Activated T-cell treated with anti-CD3 and anti-CD28 coated beads for 1 hour (primary cell): Measurements from ENCODE around the gene SLC6A4.
"Not testable (repeated sequence)": the region's sequence is repeated elsewhere in the genome, so short reads cannot be mapped to it uniquely, and the experiment has no call there.

Source experiments
- DNase-seq: peaks from one replicate; pipeline ENCODE4 v3.0.0-alpha.2; 2020; ENCODE audit warnings: low read depth

The SLC6A4 gene

DNA sequence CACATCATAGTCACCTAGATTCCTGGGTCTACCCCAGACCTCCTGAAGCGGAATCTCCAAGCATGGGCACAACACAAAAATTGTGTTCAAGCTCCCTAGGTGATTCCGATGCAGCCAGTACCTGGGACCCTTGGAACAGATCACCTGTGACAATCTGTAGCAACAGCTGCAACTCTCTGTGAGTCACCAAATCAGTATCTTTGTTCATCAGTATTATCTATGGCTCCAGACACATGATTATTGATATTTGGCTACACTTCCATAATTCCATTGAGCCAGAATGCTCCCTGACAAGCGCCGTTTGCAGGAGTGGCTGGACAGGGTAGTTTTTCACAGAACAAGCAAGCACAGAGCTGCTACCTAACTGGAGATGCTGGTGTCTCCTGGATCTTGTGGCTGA is 16.2 kb downstream of the SLC6A4 start:
- no peak for DNase-seq

- DNase-seq, result no peak
Measured at GRCh38 chr17:30218799-30219198, 16.7 kb downstream of the SLC6A4 start.

DNA sequence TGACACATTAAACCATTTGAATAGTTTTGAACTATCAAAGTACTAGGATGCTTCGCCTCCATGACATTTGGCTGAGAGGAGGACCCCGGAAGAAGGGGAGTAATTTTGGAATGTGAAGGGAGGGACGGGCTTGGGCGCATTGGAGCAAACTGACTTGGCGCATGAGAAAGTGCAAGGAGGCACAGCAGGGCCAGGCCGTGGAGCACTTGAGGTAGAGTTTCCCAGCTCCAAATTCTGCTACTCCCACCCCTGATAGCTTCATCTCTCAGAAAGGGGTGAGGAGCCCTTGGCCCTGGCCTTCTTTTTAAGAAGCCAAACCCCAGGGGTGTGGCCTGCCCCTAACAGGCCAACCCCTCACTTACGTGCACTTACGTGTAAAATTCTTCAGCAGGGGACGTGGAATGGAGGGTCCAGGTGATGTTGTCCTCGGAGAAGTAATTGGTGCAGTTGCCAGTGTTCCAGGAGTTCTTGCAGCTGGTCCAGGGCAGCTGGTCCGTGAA is 17.7 kb downstream of the SLC6A4 start:
- no peak for DNase-seq

GRCh38 chr17:30217054-30217453 is 18.4 kb downstream of the SLC6A4 start:
- DNase-seq, result no peak

DNA sequence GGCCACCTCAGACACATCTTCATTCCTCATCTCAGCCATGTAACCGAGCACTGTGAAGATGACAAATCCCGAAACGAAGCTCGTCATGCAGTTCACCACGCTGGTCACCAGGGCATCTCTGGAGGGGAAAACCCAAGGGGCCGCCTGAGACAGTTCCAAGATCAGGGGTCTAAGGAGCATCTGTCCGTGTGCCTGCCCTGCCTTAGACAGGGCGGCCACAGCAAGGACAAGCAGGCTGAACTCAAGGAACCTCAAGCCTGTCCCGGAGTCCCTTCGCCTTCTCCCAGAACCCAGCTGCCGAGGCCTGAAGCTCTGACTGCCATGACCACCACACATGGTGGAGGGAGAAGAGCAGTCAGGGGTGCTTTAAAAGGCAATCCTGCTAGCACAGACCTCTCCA is 22.7 kb downstream of the SLC6A4 start:
- no peak for DNase-seq

- DNase-seq, result no peak
Measured at GRCh38 chr17:30211371-30211770, 24.1 kb downstream of the SLC6A4 start.

DNA sequence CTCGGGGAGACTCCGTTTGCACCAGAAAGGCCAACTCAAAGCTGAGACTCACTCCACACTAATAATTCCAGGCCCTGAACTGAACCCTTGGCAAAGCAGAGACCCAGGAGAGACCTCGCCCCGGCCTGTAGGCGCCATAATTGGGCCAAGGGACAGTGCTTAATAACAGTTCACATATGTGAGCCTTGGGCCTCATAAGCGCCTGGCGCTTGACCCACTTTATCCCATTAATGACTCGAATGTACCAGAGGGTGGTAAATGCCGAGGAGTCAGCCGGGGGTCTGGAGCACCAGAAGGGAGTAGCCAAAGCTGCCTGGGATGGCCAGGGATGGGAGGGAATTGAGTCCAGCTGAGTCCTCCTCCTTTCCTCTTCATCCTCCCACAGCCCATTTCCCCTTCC is 24.6 kb downstream of the SLC6A4 start:
- DNase-seq, result no peak

GRCh38 chr17:30210366-30210765 is 25.1 kb downstream of the SLC6A4 start:
- no peak for DNase-seq

GRCh38 chr17:30209930-30210329 is 25.6 kb downstream of the SLC6A4 start:
- DNase-seq, result no peak

DNA sequence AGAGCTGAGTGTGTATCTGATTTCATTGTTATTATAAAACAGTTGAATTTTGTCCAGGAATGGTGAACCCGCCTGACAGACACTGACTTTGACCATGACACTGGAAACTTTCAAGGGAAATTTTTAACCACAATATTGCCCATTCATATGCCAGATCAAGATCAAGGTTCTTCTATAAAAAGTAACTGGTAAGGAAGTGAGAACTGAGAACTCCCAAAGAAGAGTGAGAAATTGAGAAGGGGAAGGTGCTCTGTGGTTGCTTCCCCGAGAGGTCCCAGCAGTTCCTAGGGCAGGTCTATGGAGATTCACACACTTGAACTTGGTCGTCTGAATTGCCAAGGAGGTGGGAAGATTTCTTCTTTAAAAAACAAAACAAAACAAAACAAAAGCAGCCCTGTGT is 27.3 kb downstream of the SLC6A4 start:
- DNase-seq, result no peak

DNA sequence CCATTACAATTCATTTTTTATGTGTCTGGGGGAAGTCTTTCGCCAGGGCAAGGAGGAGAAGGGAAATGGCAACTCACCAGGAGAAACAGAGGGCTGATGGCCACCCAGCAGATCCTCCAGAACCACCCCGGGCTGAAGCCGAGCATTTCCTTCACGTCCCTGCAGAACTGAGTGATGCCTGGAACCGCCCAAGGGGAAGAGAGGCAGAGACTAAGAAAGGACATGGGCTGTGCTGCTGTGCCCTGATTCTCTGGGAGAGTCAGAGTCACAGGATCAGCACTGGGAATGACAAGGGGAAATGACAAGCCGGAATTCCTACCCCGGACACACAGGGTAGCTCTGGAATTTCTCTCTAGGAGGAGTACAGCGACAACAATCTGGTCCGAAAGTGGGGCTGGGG is 27.8 kb downstream of the SLC6A4 start:
- DNase-seq, result no peak

GRCh38 chr17:30203471-30203981 is 32.0 kb downstream of the SLC6A4 start:
- DNase-seq, result no peak

DNA sequence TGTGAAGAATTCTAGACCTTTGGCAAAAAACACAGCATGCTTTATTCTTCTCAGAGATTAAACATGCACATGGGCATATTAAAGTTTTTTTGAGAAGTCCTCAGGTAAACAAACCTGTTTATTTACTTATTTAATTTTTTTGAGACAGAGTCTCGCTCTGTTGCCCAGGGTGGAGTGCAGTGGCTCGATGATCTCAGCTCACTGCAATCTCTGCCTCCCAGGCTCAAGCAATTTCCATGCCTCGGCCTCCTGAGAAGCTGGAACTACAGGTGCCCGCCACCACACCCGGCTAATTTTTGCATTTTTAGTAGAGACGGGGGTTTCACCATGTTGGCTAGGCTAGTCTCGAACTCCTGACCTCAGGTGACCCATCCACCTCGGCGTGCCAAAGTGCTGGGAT is 34.8 kb downstream of the SLC6A4 start:
- DNase-seq, result not testable (repeated sequence)

- DNase-seq, result no peak
Measured at GRCh38 chr17:30200106-30200505, 35.4 kb downstream of the SLC6A4 start.

DNA sequence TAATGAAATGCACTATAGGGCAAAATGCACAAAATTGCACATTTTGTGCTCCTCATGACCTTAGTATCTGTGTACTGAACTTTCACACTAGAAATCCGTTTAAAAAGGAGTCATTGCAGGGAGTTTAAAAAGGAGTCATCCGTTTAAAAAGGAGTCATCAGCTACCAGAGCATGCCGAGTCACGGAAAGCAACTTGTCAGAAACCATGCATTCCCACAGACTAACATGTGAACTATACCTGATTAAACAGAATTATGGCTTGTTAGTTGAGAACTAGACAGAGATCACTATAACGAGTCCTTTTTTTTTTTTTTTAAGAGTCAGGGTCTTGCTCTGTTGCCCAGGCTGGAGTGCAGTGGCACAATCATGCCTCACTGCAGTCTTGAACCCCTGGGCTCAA is 35.9 kb downstream of the SLC6A4 start:
- DNase-seq, result no peak

- no peak for DNase-seq
Measured at GRCh38 chr17:30197416-30197815, 38.1 kb downstream of the SLC6A4 start.

GRCh38 chr17:30196504-30196903 is 39.0 kb downstream of the SLC6A4 start:
- no peak for DNase-seq

- no peak for DNase-seq
Measured at GRCh38 chr17:30191072-30191471, 44.4 kb downstream of the SLC6A4 start.

- DNase-seq, result no peak
Measured at GRCh38 chr17:30188211-30188939, 47.1 kb downstream of the SLC6A4 start.

DNA sequence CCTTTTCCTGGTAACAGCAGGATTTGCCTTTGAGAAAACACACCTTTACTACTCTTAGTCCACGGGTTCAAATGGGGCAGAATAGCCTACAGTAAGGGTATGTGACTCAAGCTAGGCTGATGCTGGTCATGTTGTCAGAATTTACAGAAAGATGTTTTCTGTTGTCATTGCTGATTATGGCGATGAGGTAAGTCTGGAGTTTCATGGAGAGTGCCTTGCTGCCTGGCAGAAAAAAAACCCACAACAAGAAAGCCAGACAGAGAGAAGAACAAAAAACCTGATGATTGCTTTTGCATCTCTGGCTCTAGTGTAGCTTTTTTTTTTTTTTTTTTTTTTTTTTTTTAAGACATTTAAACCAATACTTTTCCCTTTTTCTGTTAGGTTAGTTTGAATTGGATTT is 47.9 kb downstream of the SLC6A4 start:
- DNase-seq, result no peak

GRCh38 chr17:30186761-30187160 is 48.7 kb downstream of the SLC6A4 start:
- DNase-seq, result no peak

GRCh38 chr17:30176855-30177254 is 58.6 kb downstream of the SLC6A4 start:
- no peak for DNase-seq

- no peak for DNase-seq
Measured at GRCh38 chr17:30174556-30174955, 60.9 kb downstream of the SLC6A4 start.

DNA sequence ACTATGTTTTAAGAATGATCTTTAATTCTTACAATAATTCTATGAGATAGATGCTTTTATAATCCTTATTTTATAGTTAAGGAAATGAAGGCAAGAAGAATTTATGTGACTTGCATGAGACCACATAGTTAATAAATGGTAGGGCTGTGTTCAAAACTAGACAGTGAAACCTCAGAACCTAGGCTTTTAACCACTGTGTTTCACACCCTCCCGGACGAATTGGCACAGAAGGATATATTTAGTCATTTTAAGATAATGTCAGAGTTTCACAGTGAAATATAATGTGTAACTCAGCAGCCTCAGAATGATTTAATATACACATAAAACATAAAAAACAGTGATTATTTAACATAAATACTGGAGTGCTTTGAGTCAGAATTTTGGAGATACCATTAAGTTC is 61.8 kb downstream of the SLC6A4 start:
- DNase-seq, result no peak
